Testis (tissue), 2 donors: Measurements from ENCODE around the gene PRKG1.

ENCODE experiments used
- CTCF ChIP-seq, 3 experiments: fragments of 450-650 bp in 2 of 3; fragments of 200-600 bp in 1 of 3; sonication (generic) in 1 of 3; IDR thresholded peaks; one replicate each; pipeline ENCODE4 v1.5.1; 2016 to 2019; ENCODE audit warnings: antibody characterized with exemption in 3 of 3, mild to moderate bottlenecking in 2 of 3, moderate library complexity in 1 of 3
- POLR2A ChIP-seq: fragments of 450-650 bp; IDR thresholded peaks from one replicate; pipeline ENCODE4 v1.6.1; 2017; ENCODE audit warnings: antibody characterized with exemption, mild to moderate bottlenecking, moderate library complexity

- no peak for TF ChIP-seq CTCF (IDR thresholded peaks at IDR 0.05)
- no peak for TF ChIP-seq POLR2A
These were observed 1240.7 kb downstream of the PRKG1 start for GRCh38 chr10:52314822-52315552.
